Keratinocyte (primary cell): ENCODE results near the gene SMAD3.
"Not testable (repeated sequence)": the region's sequence is repeated elsewhere in the genome, so short reads cannot be mapped to it uniquely, and the experiment has no call there.

Source experiments
- CTCF ChIP-seq, 3 experiments: IDR thresholded peaks in 1 of 3; conservative IDR thresholded peaks in 1 of 3; optimal IDR thresholded peaks in 1 of 3; 2 replicates in 2 of 3; 3 replicates in 1 of 3; pipeline versions ENCODE3 to v1.5.1; 2011; ENCODE audit warnings: low read length in 3 of 3, mild to moderate bottlenecking in 3 of 3, moderate library complexity in 2 of 3, control low read depth in 1 of 3, inconsistent platforms in 1 of 3; ENCODE audit not compliant: insufficient read depth in 2 of 3; ENCODE audit errors: extremely low read depth in 1 of 3
- EZH2 ChIP-seq: IDR thresholded peaks from one replicate; pipeline ENCODE4 v1.6.1; 2012; ENCODE audit warnings: inconsistent platforms, mild to moderate bottlenecking, low read length, moderate library complexity

- not testable (repeated sequence) for TF ChIP-seq CTCF (optimal IDR thresholded peaks at IDR 0.05 in 1 of 3, IDR thresholded peaks at IDR 0.05 in 1 of 3, conservative IDR thresholded peaks at IDR 0.05 in 1 of 3; ENCODE audit: extremely low read depth in 1 of 3, insufficient read depth in 2 of 3, low read length in 3 of 3); EZH2
These were observed 37.0 kb upstream of the SMAD3 start for GRCh38 chr15:67028440-67028839.
